ENCODE results near the gene EIF3A.

Gene EIF3A

GRCh38 chr10:118995739-118996138, 84.9 kb downstream of the EIF3A start:
- H3K4me3 ChIP-seq (ENCODE audit: low read depth, low read length) = no peak overlapping the region
- no peak for DNase-seq (ENCODE audit: low read depth)
- in situ Hi-C loops (cut with HindIII; ENCODE audit: low sequenced_read_pairs) = no loop called here
- TF ChIP-seq CTCF (IDR thresholded peaks at IDR 0.05; ENCODE audit: low read depth, low read length, missing control alignments) = no peak

- in situ Hi-C loops (cut with HindIII; ENCODE audit: low sequenced_read_pairs) = no loop called here
- H3K4me3 ChIP-seq (ENCODE audit: low read depth, low read length) = no peak overlapping the region
- DNase-seq (ENCODE audit: low read depth) = no peak
- TF ChIP-seq CTCF (IDR thresholded peaks at IDR 0.05; ENCODE audit: low read depth, low read length, missing control alignments) = no peak
These were observed 86.3 kb downstream of the EIF3A start for GRCh38 chr10:118994321-118994720.

GRCh38 chr10:118993214-118993613, 87.4 kb downstream of the EIF3A start:
- no peak overlapping the region for H3K4me3 ChIP-seq (ENCODE audit: low read depth, low read length)
- in situ Hi-C loops (cut with HindIII; ENCODE audit: low sequenced_read_pairs) = no loop called here
- DNase-seq (ENCODE audit: low read depth) = no peak
- no peak for TF ChIP-seq CTCF (IDR thresholded peaks at IDR 0.05; ENCODE audit: low read depth, low read length, missing control alignments)

- no peak for TF ChIP-seq CTCF (IDR thresholded peaks at IDR 0.05; ENCODE audit: low read depth, low read length, missing control alignments)
- no peak for DNase-seq (ENCODE audit: low read depth)
- H3K4me3 ChIP-seq (ENCODE audit: low read depth, low read length) = no peak overlapping the region
- in situ Hi-C loops (cut with HindIII; ENCODE audit: low sequenced_read_pairs) = no loop called here
These were observed 88.1 kb downstream of the EIF3A start for GRCh38 chr10:118992496-118992895.

- no peak for TF ChIP-seq CTCF (IDR thresholded peaks at IDR 0.05; ENCODE audit: low read depth, low read length, missing control alignments)
- in situ Hi-C loops (cut with HindIII; ENCODE audit: low sequenced_read_pairs) = no loop called here
These were observed 90.3 kb downstream of the EIF3A start for GRCh38 chr10:118990326-118990725.

GRCh38 chr10:118986815-118987790, 93.5 kb downstream of the EIF3A start:
- DNase-seq (ENCODE audit: low read depth) = no peak
- in situ Hi-C loops (cut with HindIII; ENCODE audit: low sequenced_read_pairs) = no loop called here
- no peak for TF ChIP-seq CTCF (IDR thresholded peaks at IDR 0.05; ENCODE audit: low read depth, low read length, missing control alignments)
- no peak overlapping the region for H3K4me3 ChIP-seq (ENCODE audit: low read depth, low read length)

More at GRCh38 chr10:118990326-118990725, 90.3 kb downstream of the EIF3A start:
- H3K4me3 ChIP-seq (ENCODE audit: low read depth, low read length) = no peak overlapping the region
- DNase-seq (ENCODE audit: low read depth) = no peak

Measured in astrocyte of the cerebellum (primary cell).